Ishikawa (cell line): ENCODE measurements around the gene SLC22A8.

Source experiments
- CEBPB ChIP-seq: IDR thresholded peaks from 2 replicates; pipeline ENCODE4 v1.6.1; 2012
- CREB1 ChIP-seq: IDR thresholded peaks from 2 replicates; pipeline ENCODE4 v1.6.1; 2012; ENCODE audit warnings: low read depth
- EGR1 ChIP-seq: IDR thresholded peaks from 2 replicates; pipeline ENCODE4 v1.6.1; 2012
- EP300 ChIP-seq: IDR thresholded peaks from 2 replicates; pipeline ENCODE4 v1.6.1; 2012; ENCODE audit warnings: borderline replicate concordance
- FOXM1 ChIP-seq: IDR thresholded peaks from 2 replicates; pipeline ENCODE4 v1.6.1; 2012; ENCODE audit warnings: low read depth, borderline replicate concordance
- NFIC ChIP-seq: IDR thresholded peaks from 2 replicates; pipeline ENCODE4 v1.6.1; 2012
- RAD21 ChIP-seq: IDR thresholded peaks from 2 replicates; pipeline ENCODE4 v1.6.1; 2012; ENCODE audit warnings: low read depth
- TAF1 ChIP-seq: IDR thresholded peaks from 2 replicates; pipeline ENCODE4 v1.6.1; 2012; ENCODE audit warnings: low read depth, mild to moderate bottlenecking
- TCF12 ChIP-seq: IDR thresholded peaks from 2 replicates; pipeline ENCODE4 v1.6.1; 2012; ENCODE audit warnings: low read depth
- TEAD4 ChIP-seq: IDR thresholded peaks from 2 replicates; pipeline ENCODE4 v1.6.1; 2012
- YY1 ChIP-seq: IDR thresholded peaks from 2 replicates; pipeline ENCODE4 v1.6.1; 2012; ENCODE audit warnings: low read depth
- ZBTB7A ChIP-seq: IDR thresholded peaks from 2 replicates; pipeline ENCODE4 v1.6.1; 2012; ENCODE audit warnings: low read depth
- TF ChIP-seq, protein P1 (sequence below): IDR thresholded peaks from 2 replicates; pipeline ENCODE4 v1.6.1; 2012
- TF ChIP-seq, protein P2 (sequence below): IDR thresholded peaks from 2 replicates; pipeline ENCODE4 v1.6.1; 2012
- TF ChIP-seq, protein P3 (sequence below): IDR thresholded peaks from 2 replicates; pipeline ENCODE4 v1.6.1; 2012; ENCODE audit warnings: low read depth, mild to moderate bottlenecking

SLC22A8 gene, protein sequence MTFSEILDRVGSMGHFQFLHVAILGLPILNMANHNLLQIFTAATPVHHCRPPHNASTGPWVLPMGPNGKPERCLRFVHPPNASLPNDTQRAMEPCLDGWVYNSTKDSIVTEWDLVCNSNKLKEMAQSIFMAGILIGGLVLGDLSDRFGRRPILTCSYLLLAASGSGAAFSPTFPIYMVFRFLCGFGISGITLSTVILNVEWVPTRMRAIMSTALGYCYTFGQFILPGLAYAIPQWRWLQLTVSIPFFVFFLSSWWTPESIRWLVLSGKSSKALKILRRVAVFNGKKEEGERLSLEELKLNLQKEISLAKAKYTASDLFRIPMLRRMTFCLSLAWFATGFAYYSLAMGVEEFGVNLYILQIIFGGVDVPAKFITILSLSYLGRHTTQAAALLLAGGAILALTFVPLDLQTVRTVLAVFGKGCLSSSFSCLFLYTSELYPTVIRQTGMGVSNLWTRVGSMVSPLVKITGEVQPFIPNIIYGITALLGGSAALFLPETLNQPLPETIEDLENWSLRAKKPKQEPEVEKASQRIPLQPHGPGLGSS

DNA sequence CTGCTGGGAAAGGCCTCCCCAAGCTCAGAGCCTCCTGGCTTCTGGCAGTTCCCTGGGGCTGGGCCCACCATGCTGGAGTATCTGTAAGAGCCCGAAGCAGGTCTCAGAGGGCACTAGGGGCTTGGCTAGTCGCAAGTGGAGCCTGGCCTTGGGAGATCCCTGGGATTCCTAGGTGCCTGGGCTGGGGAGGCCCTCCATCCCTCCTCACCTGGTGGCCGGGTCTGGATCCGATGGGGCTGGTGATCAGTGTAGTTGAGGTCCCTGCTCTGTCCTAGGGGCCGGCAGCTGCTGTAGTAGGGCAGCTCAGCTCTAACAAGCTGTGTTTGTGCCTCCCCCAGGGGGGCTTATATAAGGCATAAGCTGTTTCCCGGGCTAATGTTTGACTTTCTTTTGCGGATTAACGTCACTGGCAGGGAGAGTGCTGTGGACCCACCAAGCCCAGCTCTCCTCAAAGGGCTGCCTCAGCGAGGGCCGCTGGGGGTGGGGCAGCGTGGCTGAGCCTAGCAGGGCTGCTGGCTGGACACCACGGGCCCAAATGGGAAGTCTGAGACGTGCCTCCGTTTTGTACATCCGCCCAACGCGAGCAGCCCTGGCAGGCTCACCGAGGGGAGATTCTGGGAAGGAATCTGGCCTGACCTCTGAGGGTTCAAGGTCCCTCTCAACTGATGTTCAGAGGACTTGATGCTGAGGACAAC lies at the start of gene SLC22A8:
Gene SLC22A8 (minus strand): TSS at position 321 of the 695 bp plus-strand sequence. CDS start 883 bp downstream, outside the sequence.
- TF ChIP-seq RAD21, result no peak
- no peak for TF ChIP-seq TEAD4
- no peak for TF ChIP-seq ZBTB7A
- TF ChIP-seq CEBPB, result no peak
- TF ChIP-seq, protein P1, sequence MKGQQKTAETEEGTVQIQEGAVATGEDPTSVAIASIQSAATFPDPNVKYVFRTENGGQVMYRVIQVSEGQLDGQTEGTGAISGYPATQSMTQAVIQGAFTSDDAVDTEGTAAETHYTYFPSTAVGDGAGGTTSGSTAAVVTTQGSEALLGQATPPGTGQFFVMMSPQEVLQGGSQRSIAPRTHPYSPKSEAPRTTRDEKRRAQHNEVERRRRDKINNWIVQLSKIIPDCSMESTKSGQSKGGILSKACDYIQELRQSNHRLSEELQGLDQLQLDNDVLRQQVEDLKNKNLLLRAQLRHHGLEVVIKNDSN, result no peak
- TF ChIP-seq, protein P2, sequence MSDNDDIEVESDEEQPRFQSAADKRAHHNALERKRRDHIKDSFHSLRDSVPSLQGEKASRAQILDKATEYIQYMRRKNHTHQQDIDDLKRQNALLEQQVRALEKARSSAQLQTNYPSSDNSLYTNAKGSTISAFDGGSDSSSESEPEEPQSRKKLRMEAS, result no peak
- TF ChIP-seq, protein P3, sequence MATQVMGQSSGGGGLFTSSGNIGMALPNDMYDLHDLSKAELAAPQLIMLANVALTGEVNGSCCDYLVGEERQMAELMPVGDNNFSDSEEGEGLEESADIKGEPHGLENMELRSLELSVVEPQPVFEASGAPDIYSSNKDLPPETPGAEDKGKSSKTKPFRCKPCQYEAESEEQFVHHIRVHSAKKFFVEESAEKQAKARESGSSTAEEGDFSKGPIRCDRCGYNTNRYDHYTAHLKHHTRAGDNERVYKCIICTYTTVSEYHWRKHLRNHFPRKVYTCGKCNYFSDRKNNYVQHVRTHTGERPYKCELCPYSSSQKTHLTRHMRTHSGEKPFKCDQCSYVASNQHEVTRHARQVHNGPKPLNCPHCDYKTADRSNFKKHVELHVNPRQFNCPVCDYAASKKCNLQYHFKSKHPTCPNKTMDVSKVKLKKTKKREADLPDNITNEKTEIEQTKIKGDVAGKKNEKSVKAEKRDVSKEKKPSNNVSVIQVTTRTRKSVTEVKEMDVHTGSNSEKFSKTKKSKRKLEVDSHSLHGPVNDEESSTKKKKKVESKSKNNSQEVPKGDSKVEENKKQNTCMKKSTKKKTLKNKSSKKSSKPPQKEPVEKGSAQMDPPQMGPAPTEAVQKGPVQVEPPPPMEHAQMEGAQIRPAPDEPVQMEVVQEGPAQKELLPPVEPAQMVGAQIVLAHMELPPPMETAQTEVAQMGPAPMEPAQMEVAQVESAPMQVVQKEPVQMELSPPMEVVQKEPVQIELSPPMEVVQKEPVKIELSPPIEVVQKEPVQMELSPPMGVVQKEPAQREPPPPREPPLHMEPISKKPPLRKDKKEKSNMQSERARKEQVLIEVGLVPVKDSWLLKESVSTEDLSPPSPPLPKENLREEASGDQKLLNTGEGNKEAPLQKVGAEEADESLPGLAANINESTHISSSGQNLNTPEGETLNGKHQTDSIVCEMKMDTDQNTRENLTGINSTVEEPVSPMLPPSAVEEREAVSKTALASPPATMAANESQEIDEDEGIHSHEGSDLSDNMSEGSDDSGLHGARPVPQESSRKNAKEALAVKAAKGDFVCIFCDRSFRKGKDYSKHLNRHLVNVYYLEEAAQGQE, result no peak
- TF ChIP-seq EGR1, result no peak

DNA sequence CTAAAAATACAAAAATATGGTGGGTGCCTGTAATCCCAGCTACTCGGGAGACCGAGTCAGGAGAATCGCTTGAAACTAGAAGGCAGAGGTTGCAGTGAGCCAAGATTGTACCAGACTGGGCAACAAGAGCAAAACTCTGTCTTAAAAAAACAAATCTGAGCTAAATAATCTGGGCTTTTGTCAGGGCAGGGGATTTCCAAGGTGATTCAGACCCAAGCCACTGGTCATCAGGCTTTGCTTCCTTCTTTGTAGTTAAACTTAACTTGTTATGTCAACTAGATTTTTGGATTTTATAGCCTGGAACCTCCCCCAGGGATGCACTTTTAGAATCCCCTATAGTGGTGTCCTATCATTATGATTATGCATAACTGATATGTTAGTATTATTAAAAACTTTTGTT lies 27.0 kb upstream of the SLC22A8 start:
- TF ChIP-seq TAF1 (no peak), EGR1 (no peak), NFIC (no peak), YY1 (no peak), RAD21 (no peak), CEBPB (no peak), ZBTB7A (no peak), TCF12 (no peak)
- TF ChIP-seq, protein P3, result no peak
- TF ChIP-seq, protein P2, result no peak

DNA sequence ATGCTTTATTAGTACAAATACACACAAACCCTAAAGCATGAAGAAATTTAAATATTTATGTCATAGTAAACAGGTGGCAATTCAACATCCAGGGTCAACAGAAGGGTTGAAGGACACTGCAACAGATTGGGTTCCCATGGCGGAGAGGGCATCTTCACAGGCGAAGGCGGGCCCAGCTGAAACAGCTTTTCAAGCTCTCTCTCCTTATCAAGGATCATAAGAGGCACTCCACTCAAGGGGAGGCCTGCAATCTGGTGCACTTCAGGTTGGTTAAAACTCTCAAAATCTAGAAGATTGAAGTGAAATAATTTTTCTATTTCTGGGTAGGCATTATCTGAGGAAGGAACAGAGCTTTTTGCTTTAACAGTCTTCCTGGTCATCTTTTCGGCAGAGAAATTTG lies 16.8 kb upstream of the SLC22A8 start:
- TF ChIP-seq CEBPB (no peak), TEAD4 (no peak), YY1 (no peak), EP300 (no peak), TCF12 (no peak), TAF1 (no peak), ZBTB7A (no peak), CREB1 (no peak), RAD21 (no peak), FOXM1 (no peak), NFIC (no peak), EGR1 (no peak)
- TF ChIP-seq, protein P1, result no peak
- TF ChIP-seq, protein P2, result no peak
- TF ChIP-seq, protein P3, result no peak
